Measurements from ENCODE around the gene DDAH1. TPM values are rescaled to one million over a fixed set of nuclear protein-coding genes. Genes with fewer than 3 reads are reported as not detected.

Gene DDAH1
- total and polyA plus RNA-seq, 2 experiments from 2014 or later, result 29.4 to 41.7 TPM

- TF ChIP-seq ZNF462 (CRISPR knock-in tag; IDR thresholded peaks at IDR 0.05) (no peak), EZH2phosphoT487 (IDR thresholded peaks at IDR 0.05; ENCODE audit: unreplicated experiment) (no peak)
Observed at GRCh38 chr1:85479491-85479890, 14.5 kb upstream of the DDAH1 start (continued).

DNA sequence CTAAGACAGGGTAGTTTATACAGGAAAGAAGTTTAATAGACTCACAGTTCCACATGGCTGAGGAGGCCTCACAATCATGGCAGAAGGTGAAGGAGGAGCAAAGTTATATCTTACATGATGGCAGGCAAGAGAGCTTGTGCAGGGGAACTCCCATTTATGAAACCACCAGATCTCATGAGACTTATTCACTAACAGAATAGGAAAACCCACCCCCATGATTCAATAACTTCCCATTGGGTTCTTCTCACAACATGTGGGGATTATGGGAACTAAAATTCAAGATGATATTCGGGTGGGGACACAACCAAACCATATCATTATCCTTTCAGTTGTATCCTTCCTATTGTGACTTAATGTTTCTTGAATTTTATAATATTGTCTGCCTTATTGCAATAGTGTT is 13.4 kb upstream of the DDAH1 start:
- Histone ChIP-seq H3K9me2 (ENCODE audit: insufficient read depth) (no peaks in the 10 kb centered on the region; the same call in 1 of the 2 replicates), H3K79me2 (replicated peaks; ENCODE audit: insufficient read depth) (no peaks in the 10 kb centered on the region), H3K36me3 (ENCODE audit: insufficient read depth) (no peaks in the 10 kb centered on the region), H2AFZ (no peak overlapping the region), H3K27ac (ENCODE audit: low read depth) (no peak overlapping the region), H3K4me3 (no peak overlapping the region), H3K4me2 (no peak overlapping the region), H3F3A (replicated peaks; ENCODE audit: low read depth) (no peaks in the 10 kb centered on the region), H4K20me1 (replicated peaks; ENCODE audit: insufficient read depth) (no peaks in the 10 kb centered on the region), H3K27me3 (ENCODE audit: insufficient read depth) (no peaks in the 10 kb centered on the region), H3K4me1 (ENCODE audit: insufficient read depth) (no peaks in the 10 kb centered on the region)
- ATAC-seq, result no peak
- Mint-ChIP-seq H3K4me3 (no peak overlapping the region), H3K27me3 (ENCODE audit: insufficient read depth, low read depth, poor library complexity) (no peaks in the 10 kb centered on the region), H3K9me3 (no peaks in the 10 kb centered on the region), H3K4me1 (peaks cover 3% of the 10 kb centered on the region; the same call in 2 of the 3 replicates), H3K36me3 (ENCODE audit: low read depth) (no peaks in the 10 kb centered on the region), H3K27ac (no peak overlapping the region)
- no peak for DNase-seq (ENCODE audit: low spot score)
- TF ChIP-seq STAT1 (IDR thresholded peaks at IDR 0.05; ENCODE audit: unreplicated experiment), result no peak
- no peak for TF ChIP-seq ZNF331 (CRISPR knock-in tag; IDR thresholded peaks at IDR 0.05; ENCODE audit: low read depth)
- TF ChIP-seq POLR2AphosphoS5 (IDR thresholded peaks at IDR 0.05; ENCODE audit: low read depth), result no peak
- no peak for TF ChIP-seq ZNF114 (CRISPR knock-in tag; IDR thresholded peaks at IDR 0.05)
- no peak for TF ChIP-seq ZNF462 (CRISPR knock-in tag; IDR thresholded peaks at IDR 0.05)

Measured in GM23338 (cell line).